B cell (primary cell): ENCODE data around the gene CD44. TPM values are rescaled to one million over a fixed set of nuclear protein-coding genes. Genes with fewer than 3 reads are reported as not detected.

Source experiments
- ATAC-seq: fragments of 200-7000 bp; cut with Tn5 transposase; one replicate; pipeline ENCODE4 v1.10.0; 2021; ENCODE audit warnings: low read depth, mild to moderate bottlenecking, moderate number of reproducible peaks, moderate library complexity
- CTCF ChIA-PET: fragments of 350-600 bp; sonication (Branson Sonifier 250); formaldehyde crosslinking; loops from one replicate; lab custom pipeline; 2021; ENCODE audit warnings: antibody characterized with exemption, inconsistent platforms; lab: Charles Lee
- POLR2A ChIA-PET: fragments of 350-600 bp; sonication (Branson Sonifier 250); formaldehyde crosslinking; loops from one replicate; lab custom pipeline; 2021; ENCODE audit warnings: antibody characterized with exemption; lab: Charles Lee
- DNase-seq: peaks from one replicate; pipeline ENCODE4 v3.0.0; 2013
- H2AFZ ChIP-seq: 2 replicates; pipeline ENCODE4 v1.6.1; 2012; ENCODE audit warnings: mild to moderate bottlenecking, low read depth, low read length; ENCODE audit not compliant: insufficient read depth, poor library complexity, severe bottlenecking
- H3K27ac ChIP-seq, 2 donors: 1 replicate in 1 of 2; 2 replicates in 1 of 2; pipeline ENCODE4 v1.5.1; 2012 to 2013; ENCODE audit warnings: low read length in 2 of 2, mild to moderate bottlenecking in 2 of 2, moderate library complexity in 1 of 2
- H3K27me3 ChIP-seq, 4 experiments: fragments of 200-600 bp in 1 of 4; sonication (generic) in 1 of 4; replicated peaks in 1 of 4; 1 replicate in 2 of 4; 2 replicates in 2 of 4; pipeline versions ENCODE4 v1.6.1 to v1.7.0; 2013 to 2016; ENCODE audit warnings: low read length in 3 of 4, mild to moderate bottlenecking in 2 of 4, mixed read lengths in 1 of 4, moderate library complexity in 1 of 4; ENCODE audit not compliant: insufficient read depth in 4 of 4, control insufficient read depth in 3 of 4; ENCODE audit errors: control extremely low read depth in 1 of 4
- H3K36me3 ChIP-seq, 2 experiments: replicated peaks in 1 of 2; 1 replicate in 1 of 2; 2 replicates in 1 of 2; pipeline versions ENCODE4 v1.6.1 to v1.7.1; 2013; ENCODE audit warnings: low read length in 1 of 2; ENCODE audit not compliant: insufficient read depth in 2 of 2, control insufficient read depth in 1 of 2; ENCODE audit errors: control extremely low read depth in 1 of 2, extremely low read depth in 1 of 2
- H3K4me1 ChIP-seq, 2 donors: fragments of 200-600 bp in 1 of 2; sonication (generic) in 1 of 2; 1 replicate in 1 of 2; 2 replicates in 1 of 2; pipeline versions ENCODE4 v1.5.1 to v1.6.1; 2013 to 2017; ENCODE audit warnings: low read length in 2 of 2; ENCODE audit not compliant: control insufficient read depth in 2 of 2, insufficient read depth in 2 of 2
- H3K4me2 ChIP-seq: replicated peaks from 2 replicates; pipeline ENCODE3; 2012; ENCODE audit warnings: mild to moderate bottlenecking, low read depth, low read length; ENCODE audit not compliant: poor library complexity, severe bottlenecking
- H3K4me3 ChIP-seq, 5 experiments: fragments of 200-600 bp in 1 of 5; sonication (generic) in 1 of 5; 1 replicate in 3 of 5; 2 replicates in 2 of 5; pipeline versions ENCODE4 v1.5.1 to v1.7.0; 2011 to 2016; ENCODE audit warnings: low read length in 4 of 5, mild to moderate bottlenecking in 4 of 5, low read depth in 2 of 5, control low read depth in 1 of 5, moderate library complexity in 1 of 5; ENCODE audit not compliant: insufficient read depth in 1 of 5; ENCODE audit errors: control extremely low read depth in 1 of 5, extremely low read depth in 1 of 5
- H3K79me2 ChIP-seq: fragments of 200-600 bp; sonication (generic); one replicate; pipeline ENCODE4 v1.6.0; 2016; ENCODE audit warnings: low read length; ENCODE audit not compliant: control insufficient read depth, insufficient read depth
- H3K9ac ChIP-seq: fragments of 200-600 bp; sonication (generic); 2 replicates; pipeline ENCODE4 v1.6.1; 2017; ENCODE audit warnings: mild to moderate bottlenecking, low read length, moderate library complexity
- H3K9me3 ChIP-seq, 3 donors: one replicate each; pipeline versions ENCODE4 v1.6.1 to v1.7.1; 2013; ENCODE audit warnings: low read length in 2 of 3; ENCODE audit not compliant: control insufficient read depth in 2 of 3, insufficient read depth in 1 of 3; ENCODE audit errors: control extremely low read depth in 1 of 3
- H4K20me1 ChIP-seq: 2 replicates; pipeline ENCODE4 v1.6.0; 2012; ENCODE audit warnings: mild to moderate bottlenecking, low read length; ENCODE audit not compliant: insufficient read depth, control insufficient read depth, poor library complexity, severe bottlenecking
- H3K27ac Mint-ChIP-seq: one replicate; pipeline ENCODE4 v1.8.0; 2021; ENCODE audit warnings: mixed read lengths
- H3K27me3 Mint-ChIP-seq: one replicate; pipeline ENCODE4 v1.8.0; 2021; ENCODE audit warnings: mixed read lengths
- H3K4me1 Mint-ChIP-seq: one replicate; pipeline ENCODE4 v1.8.0; 2021; ENCODE audit warnings: mixed read lengths
- H3K4me3 Mint-ChIP-seq: one replicate; pipeline ENCODE4 v1.8.0; 2021; ENCODE audit warnings: mixed read lengths
- H3K9me3 Mint-ChIP-seq: one replicate; pipeline ENCODE4 v1.8.0; 2022; ENCODE audit warnings: mixed read lengths; ENCODE audit not compliant: insufficient read depth
- CTCF ChIP-seq: fragments of 200-600 bp; IDR thresholded peaks from one replicate; pipeline ENCODE4 v1.8.0; 2022; ENCODE audit warnings: antibody characterized with exemption, mild to moderate bottlenecking
- EZH2 ChIP-seq: IDR thresholded peaks from 2 replicates; pipeline ENCODE4 v1.6.1; 2012; ENCODE audit warnings: borderline replicate concordance, low read depth, mild to moderate bottlenecking, moderate library complexity, low read length; ENCODE audit not compliant: insufficient read depth, poor library complexity, severe bottlenecking
- WGBS: methylation state at CpG from one replicate; pipeline ENCODE4 v1.1.5; 2013; ENCODE audit warnings: missing lambda C conversion rate; ENCODE audit not compliant: insufficient coverage; 5-methylcytosine and 5-hydroxymethylcytosine counted together
- intact Hi-C: fragments of 100-400 bp; cut with micrococcal nuclease; formaldehyde crosslinking; loops from one replicate; pipeline ENCODE4 v1.10.0; 2022
- polyA plus RNA-seq: library from polyadenylated mRNA; depleted of rRNA; stranded (reverse); fragments of >200 nt; gene quantifications from 2 replicates; pipeline ENCODE4 v1.2.3, GENCODE V29; 2012
- total RNA-seq, 2 donors: library from RNA; stranded (reverse); fragments of 120-200 nt in 1 of 2; gene quantifications; 1 replicate in 1 of 2; 2 replicates in 1 of 2; pipeline versions ENCODE4 v1.2.3 to v1.2.4, GENCODE V29; 2013 to 2022

The CD44 gene
- total and polyA plus RNA-seq, 2 donors (not counting 1 experiment from before 2014, with no cell fraction given): 261 to 896 TPM

GRCh38 chr11:35260342-35260985, 121.5 kb downstream of the CD44 start:
- no peaks in the 10 kb centered on the region for H3K27me3 ChIP-seq
- no peak for TF ChIP-seq EZH2
- TF ChIP-seq CTCF: no peak
- intact Hi-C loops: loop anchor here (5.0 kb wide), 1 partner anchor 132 kb away; no protein-coding TSS in a partner anchor
- H4K20me1 ChIP-seq: no peaks in the 10 kb centered on the region
- no peak overlapping the region for H3K27ac ChIP-seq
- no peaks in the 10 kb centered on the region for H3K79me2 ChIP-seq
- no peak overlapping the region for H3K9ac ChIP-seq
- Mint-ChIP-seq H3K27me3 (no peaks in the 10 kb centered on the region), H3K9me3 (no peaks in the 10 kb centered on the region), H3K4me3 (no peak overlapping the region), H3K4me1 (peaks cover 17% of the 10 kb centered on the region), H3K27ac (no peak overlapping the region)
- no peaks in the 10 kb centered on the region for H3K36me3 ChIP-seq
- H3K4me3 ChIP-seq: no peak overlapping the region
- WGBS: 100% methylated on average over 1 of the region's 10 CpGs
- no peaks in the 10 kb centered on the region for H3K9me3 ChIP-seq
- ChIA-PET POLR2A (no interaction called here), CTCF (interaction anchor here (1.0 to 1.7 kb wide), 4 partner anchors 10 to 132 kb away, joined by 3 to 5 read pairs (median 4); no protein-coding TSS in a partner anchor)
- ATAC-seq (no peak), DNase-seq (no peak)
- H3K4me2 ChIP-seq: no peak overlapping the region
- peaks cover 12 to 13% of the 10 kb centered on the region in 2 donors for H3K4me1 ChIP-seq
- no peak overlapping the region for H2AFZ ChIP-seq

GRCh38 chr11:35261197-35261596, 122.2 kb downstream of the CD44 start:
- Histone ChIP-seq H3K79me2 (no peaks in the 10 kb centered on the region), H3K27ac (no peak overlapping the region), H3K4me3 (no peak overlapping the region), H2AFZ (no peak overlapping the region), H3K9me3 (no peaks in the 10 kb centered on the region), H4K20me1 (no peaks in the 10 kb centered on the region), H3K4me1 (peaks cover 12 to 13% of the 10 kb centered on the region in 2 donors), H3K4me2 (no peak overlapping the region), H3K36me3 (no peaks in the 10 kb centered on the region), H3K27me3 (no peaks in the 10 kb centered on the region), H3K9ac (no peak overlapping the region)
- WGBS: no CpG with 5 or more reads among the region's 1 CpG
- no peak for TF ChIP-seq EZH2
- TF ChIP-seq CTCF: no peak
- Mint-ChIP-seq H3K4me3 (no peak overlapping the region), H3K27me3 (no peaks in the 10 kb centered on the region), H3K4me1 (peaks cover 23% of the 10 kb centered on the region), H3K9me3 (no peaks in the 10 kb centered on the region), H3K27ac (no peak overlapping the region)
- DNase-seq (no peak), ATAC-seq (no peak)
- POLR2A ChIA-PET: no interaction called here
- CTCF ChIA-PET: interaction anchor here (1.0 to 1.7 kb wide), 4 partner anchors 11 to 131 kb away, joined by 3 to 5 read pairs (median 4); no protein-coding TSS in a partner anchor
- intact Hi-C loops: loop anchor here (5.0 kb wide), 1 partner anchor 131 kb away; no protein-coding TSS in a partner anchor
